Putamen (tissue), 1 donor: ENCODE data around the gene SPAG4.

Source experiments
- DNase-seq: peaks from one replicate; pipeline ENCODE4 v3.0.0-alpha.2; 2016; ENCODE audit warnings: low spot score

Gene SPAG4

GRCh38 chr20:35657271-35657670, 41.6 kb downstream of the SPAG4 start:
- no peak for DNase-seq

- DNase-seq: no peak
Observed at GRCh38 chr20:35660122-35660937, 44.7 kb downstream of the SPAG4 start.

- no peak for DNase-seq
Observed at GRCh38 chr20:35661053-35661452, 45.4 kb downstream of the SPAG4 start.

GRCh38 chr20:35661908-35662307, 46.3 kb downstream of the SPAG4 start:
- no peak for DNase-seq

GRCh38 chr20:35662551-35662950, 46.9 kb downstream of the SPAG4 start:
- no peak for DNase-seq

- DNase-seq: peak; percentile 39
Observed at GRCh38 chr20:35663516-35664465, 48.2 kb downstream of the SPAG4 start.

GRCh38 chr20:35664466-35665206, 49.0 kb downstream of the SPAG4 start, which contains the start of the genes CPNE1 and RBM12:
CPNE1 (minus strand) TSS chr20:35664900; CDS start chr20:35632923, 31,977 bp downstream.
RBM12 (minus strand) TSS chr20:35664900; CDS start chr20:35655322, 9,578 bp downstream.
- DNase-seq: peak; percentile 94

GRCh38 chr20:35665949-35666288, 50.3 kb downstream of the SPAG4 start:
- no peak for DNase-seq

- DNase-seq: no peak
Observed at GRCh38 chr20:35669221-35669620, 53.6 kb downstream of the SPAG4 start.

GRCh38 chr20:35669681-35670080, 54.1 kb downstream of the SPAG4 start:
- no peak for DNase-seq
